Mesenchymal stem cell (in vitro differentiated cells and primary cell): ENCODE data around the gene IPPK.
A peak's percentile ranks its signal among the peaks of the same experiment; 100 is the strongest.

Source experiments
- DNase-seq: peaks from one replicate; pipeline ENCODE4 v3.0.0-alpha.2; 2013
- H2AFZ ChIP-seq: one replicate; pipeline ENCODE4 v1.6.1; 2013; ENCODE audit warnings: low read depth, mild to moderate bottlenecking, control low read depth, inconsistent platforms, low read length, moderate library complexity
- H2AK5ac ChIP-seq: 2 replicates; pipeline ENCODE4 v1.6.1; 2013; ENCODE audit warnings: low read length, moderate library complexity, mild to moderate bottlenecking, inconsistent platforms; ENCODE audit not compliant: severe bottlenecking
- H2BK120ac ChIP-seq: one replicate; pipeline ENCODE4 v1.6.1; 2013; ENCODE audit warnings: low read depth, mild to moderate bottlenecking, inconsistent platforms, low read length, moderate library complexity
- H2BK12ac ChIP-seq, 2 experiments: one replicate each; pipeline ENCODE4 v1.6.1; 2013; ENCODE audit warnings: inconsistent platforms in 2 of 2, low read length in 2 of 2, mild to moderate bottlenecking in 2 of 2, moderate library complexity in 2 of 2, control low read depth in 1 of 2
- H2BK15ac ChIP-seq: one replicate; pipeline ENCODE4 v1.6.1; 2013; ENCODE audit warnings: mild to moderate bottlenecking, low read depth, inconsistent platforms; ENCODE audit not compliant: poor library complexity, severe bottlenecking
- H2BK5ac ChIP-seq: 2 replicates; pipeline ENCODE4 v1.6.1; 2013; ENCODE audit warnings: low read depth, mild to moderate bottlenecking, low read length, control low read depth, inconsistent platforms; ENCODE audit not compliant: poor library complexity, severe bottlenecking
- H3K14ac ChIP-seq, 2 experiments: one replicate each; pipeline ENCODE4 v1.6.1; 2013; ENCODE audit warnings: inconsistent platforms in 2 of 2, low read length in 2 of 2, control low read depth in 1 of 2, mild to moderate bottlenecking in 1 of 2, moderate library complexity in 1 of 2
- H3K18ac ChIP-seq, 2 experiments: one replicate each; pipeline ENCODE4 v1.6.1; 2013; ENCODE audit warnings: inconsistent platforms in 2 of 2, low read length in 2 of 2, control low read depth in 1 of 2, low read depth in 1 of 2, mild to moderate bottlenecking in 1 of 2
- H3K23ac ChIP-seq, 2 experiments: one replicate each; pipeline ENCODE4 v1.6.1; 2013; ENCODE audit warnings: inconsistent platforms in 2 of 2, low read length in 2 of 2, mild to moderate bottlenecking in 2 of 2, moderate library complexity in 2 of 2, control low read depth in 1 of 2
- H3K27ac ChIP-seq: 2 replicates; pipeline ENCODE4 v1.5.1; 2013; ENCODE audit warnings: mild to moderate bottlenecking, moderate library complexity, low read length, control low read depth, inconsistent platforms; ENCODE audit not compliant: poor library complexity, severe bottlenecking
- H3K27me3 ChIP-seq, 2 experiments: 2 replicates each; pipeline versions ENCODE4 v1.6.1 to v1.7.0; 2013; ENCODE audit warnings: low read length in 2 of 2, mild to moderate bottlenecking in 2 of 2, moderate library complexity in 2 of 2, control low read depth in 1 of 2, inconsistent platforms in 1 of 2; ENCODE audit not compliant: control insufficient read depth in 1 of 2, insufficient read depth in 1 of 2
- H3K36me3 ChIP-seq, 2 experiments: 2 replicates each; pipeline versions ENCODE4 v1.6.1 to v1.7.0; 2013; ENCODE audit warnings: low read length in 2 of 2, control low read depth in 1 of 2, inconsistent platforms in 1 of 2, low read depth in 1 of 2, mild to moderate bottlenecking in 1 of 2; ENCODE audit not compliant: insufficient read depth in 2 of 2, control insufficient read depth in 1 of 2
- H3K4ac ChIP-seq, 2 experiments: one replicate each; pipeline ENCODE4 v1.6.1; 2013; ENCODE audit warnings: inconsistent platforms in 2 of 2, low read length in 2 of 2, mild to moderate bottlenecking in 2 of 2, moderate library complexity in 2 of 2, control low read depth in 1 of 2, low read depth in 1 of 2
- H3K4me1 ChIP-seq: 2 replicates; pipeline ENCODE4 v1.6.1; 2013; ENCODE audit warnings: low read depth, low read length, control low read depth; ENCODE audit not compliant: control insufficient read depth, insufficient read depth
- H3K4me2 ChIP-seq: 2 replicates; pipeline ENCODE4 v1.6.1; 2013; ENCODE audit warnings: low read length, mild to moderate bottlenecking, inconsistent platforms; ENCODE audit not compliant: poor library complexity, severe bottlenecking
- H3K4me3 ChIP-seq, 2 experiments: 2 replicates each; pipeline versions ENCODE4 v1.5.1 to v1.7.0; 2013; ENCODE audit warnings: low read length in 2 of 2, mild to moderate bottlenecking in 2 of 2, control low read depth in 1 of 2, low read depth in 1 of 2; ENCODE audit not compliant: insufficient read depth in 1 of 2
- H3K79me1 ChIP-seq: replicated peaks from 2 replicates; pipeline ENCODE4 v1.6.1; 2013; ENCODE audit warnings: mild to moderate bottlenecking, control low read depth, low read length, inconsistent platforms; ENCODE audit not compliant: poor library complexity, severe bottlenecking
- H3K9ac ChIP-seq: 2 replicates; pipeline ENCODE4 v1.7.0; 2013; ENCODE audit warnings: mild to moderate bottlenecking, low read length, moderate library complexity
- H3K9me3 ChIP-seq: 2 replicates; pipeline ENCODE4 v1.7.0; 2013; ENCODE audit warnings: mild to moderate bottlenecking, low read length; ENCODE audit not compliant: control insufficient read depth
- H4K8ac ChIP-seq: one replicate; pipeline ENCODE4 v1.6.1; 2013; ENCODE audit warnings: inconsistent platforms, mild to moderate bottlenecking, low read length, moderate library complexity
- H4K91ac ChIP-seq: one replicate; pipeline ENCODE4 v1.6.1; 2013; ENCODE audit warnings: mild to moderate bottlenecking, low read length, inconsistent platforms
- WGBS: methylation state at CpG from one replicate; pipeline ENCODE4 v1.1.7; 2013; ENCODE audit warnings: mixed read lengths; 5-methylcytosine and 5-hydroxymethylcytosine counted together

IPPK gene

DNA sequence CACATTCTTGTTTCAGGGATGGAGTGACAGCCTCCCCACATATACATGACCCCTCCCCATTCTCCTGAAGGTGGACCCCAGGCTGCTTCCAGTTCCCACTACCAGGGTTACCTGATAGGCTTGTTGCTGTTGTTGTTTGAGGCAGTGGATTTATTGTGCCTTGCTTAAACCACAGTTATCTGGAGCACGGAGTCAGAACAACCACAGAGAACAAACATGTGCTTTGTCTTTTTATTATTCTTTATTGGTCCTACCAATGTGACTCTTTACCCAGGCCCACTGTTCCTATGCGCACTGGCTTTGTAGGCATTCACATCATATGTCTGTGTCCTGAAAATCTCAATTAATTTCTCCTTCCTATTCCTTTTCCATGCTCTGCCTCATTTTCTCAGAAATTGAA, 41.2 kb upstream of the IPPK start:
- Histone ChIP-seq H3K4me1 (no peaks in the 10 kb centered on the region), H3K23ac (no peak overlapping the region), H3K79me1 (peaks cover 43% of the 10 kb centered on the region), H3K27me3 (no peaks in the 10 kb centered on the region), H3K9ac (no peak overlapping the region), H2BK12ac (no peak overlapping the region), H2AFZ (no peak overlapping the region), H3K14ac (no peak overlapping the region), H2BK15ac (no peak overlapping the region), H2AK5ac (no peak overlapping the region), H3K27ac (no peak overlapping the region), H3K4ac (no peak overlapping the region), H3K36me3 (peaks cover 57 to 60% of the 10 kb centered on the region in 2 experiments), H3K9me3 (no peaks in the 10 kb centered on the region), H3K18ac (no peak overlapping the region), H4K91ac (no peak overlapping the region), H3K4me2 (no peak overlapping the region), H4K8ac (no peak overlapping the region), H2BK5ac (no peak overlapping the region), H3K4me3 (no peak overlapping the region), H2BK120ac (no peak overlapping the region)
- DNase-seq: no peak
- 94% methylated on average over 2 of the region's 2 CpGs for WGBS

DNA sequence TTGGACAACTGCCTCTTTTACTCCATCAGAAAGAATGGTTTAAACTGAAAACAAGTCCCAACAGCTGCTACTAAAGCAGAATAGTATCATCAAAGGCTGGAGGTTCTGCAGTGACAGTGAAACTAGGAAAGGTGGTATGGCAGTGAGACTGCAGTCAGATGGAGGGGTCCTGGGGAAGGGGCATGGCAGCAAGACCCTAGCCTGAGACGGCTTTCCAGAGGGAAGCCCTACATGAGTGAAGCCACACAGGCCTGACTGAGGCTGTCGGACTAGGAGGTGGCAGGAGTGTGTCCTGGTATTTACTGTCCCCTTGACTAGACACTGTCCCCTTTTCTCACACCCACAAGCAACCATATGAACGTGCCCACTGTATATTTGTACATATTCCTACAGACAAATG, 40.4 kb upstream of the IPPK start:
- 100% methylated on average over 3 of the region's 3 CpGs for WGBS
- no peak overlapping the region for H2AK5ac ChIP-seq
- H2BK5ac ChIP-seq: no peak overlapping the region
- no peak overlapping the region for H2BK12ac ChIP-seq
- H3K14ac ChIP-seq: no peak overlapping the region
- no peaks in the 10 kb centered on the region for H3K27me3 ChIP-seq
- H3K4ac ChIP-seq: no peak overlapping the region
- H3K23ac ChIP-seq: no peak overlapping the region
- H2BK15ac ChIP-seq: no peak overlapping the region
- H4K8ac ChIP-seq: no peak overlapping the region
- no peak for DNase-seq
- no peak overlapping the region for H3K4me3 ChIP-seq
- no peak overlapping the region for H2BK120ac ChIP-seq
- no peak overlapping the region for H4K91ac ChIP-seq
- H3K9ac ChIP-seq: no peak overlapping the region
- no peak overlapping the region for H2AFZ ChIP-seq
- H3K9me3 ChIP-seq: no peaks in the 10 kb centered on the region
- no peak overlapping the region for H3K4me2 ChIP-seq
- H3K4me1 ChIP-seq: no peaks in the 10 kb centered on the region
- H3K36me3 ChIP-seq: peaks cover 49 to 59% of the 10 kb centered on the region in 2 experiments
- no peak overlapping the region for H3K27ac ChIP-seq
- H3K18ac ChIP-seq: no peak overlapping the region
- H3K79me1 ChIP-seq: peaks cover 38% of the 10 kb centered on the region

DNA sequence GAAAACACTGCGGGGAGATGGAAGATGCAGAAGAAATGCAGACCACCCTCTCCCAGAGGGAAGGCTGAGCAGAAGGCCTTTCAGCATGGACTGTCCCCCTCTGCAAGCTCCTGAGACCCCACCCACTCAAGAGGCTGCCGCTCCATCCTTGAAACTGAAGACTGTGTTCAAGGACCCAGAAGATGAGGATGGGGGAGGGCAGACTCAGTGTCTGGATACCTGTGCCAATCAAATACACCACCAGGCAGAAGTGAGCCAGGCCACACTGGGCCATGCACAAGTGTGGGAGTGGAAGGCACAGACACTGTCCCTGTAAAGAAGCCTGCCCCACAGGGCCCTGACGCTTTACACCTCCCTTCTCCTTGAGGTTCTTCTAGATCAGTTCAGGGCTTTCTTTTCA, 40.0 kb upstream of the IPPK start:
- no peak overlapping the region for H4K8ac ChIP-seq
- no peak overlapping the region for H2AK5ac ChIP-seq
- H2BK120ac ChIP-seq: no peak overlapping the region
- H3K36me3 ChIP-seq: peaks cover 45 to 54% of the 10 kb centered on the region in 2 experiments
- WGBS: 100% methylated on average over 3 of the region's 3 CpGs
- H3K9ac ChIP-seq: no peak overlapping the region
- H3K4me3 ChIP-seq: no peak overlapping the region
- H3K4me1 ChIP-seq: no peaks in the 10 kb centered on the region
- H3K27ac ChIP-seq: no peak overlapping the region
- H2BK5ac ChIP-seq: no peak overlapping the region
- DNase-seq: no peak
- H3K79me1 ChIP-seq: peaks cover 34% of the 10 kb centered on the region
- H3K27me3 ChIP-seq: no peaks in the 10 kb centered on the region
- no peak overlapping the region for H3K14ac ChIP-seq
- H3K18ac ChIP-seq: no peak overlapping the region
- H2AFZ ChIP-seq: no peak overlapping the region
- no peak overlapping the region for H3K23ac ChIP-seq
- H2BK12ac ChIP-seq: no peak overlapping the region
- H3K4me2 ChIP-seq: no peak overlapping the region
- H2BK15ac ChIP-seq: no peak overlapping the region
- H3K4ac ChIP-seq: no peak overlapping the region
- H3K9me3 ChIP-seq: no peaks in the 10 kb centered on the region
- peak overlapping the region; percentile 21 for H4K91ac ChIP-seq

DNA sequence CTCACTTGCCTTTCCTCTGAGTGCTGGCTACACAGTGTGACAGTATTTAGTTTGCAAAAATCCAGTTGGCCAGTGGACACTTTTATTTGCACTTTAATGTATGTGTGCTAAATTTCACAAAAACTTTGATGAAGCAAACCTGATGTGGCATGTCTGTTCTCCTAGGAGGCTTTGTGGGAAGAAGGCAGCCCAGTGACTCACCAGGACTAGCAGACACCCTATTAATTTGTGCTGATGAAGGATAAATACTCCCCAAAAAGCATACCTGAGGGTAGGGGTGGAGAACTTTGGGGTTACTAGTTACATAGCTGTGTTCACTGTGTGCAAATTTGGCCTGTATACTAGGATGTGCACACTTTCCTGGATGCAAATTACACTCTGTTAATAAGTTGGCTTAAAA, 39.3 kb upstream of the IPPK start:
- H2AFZ ChIP-seq: no peak overlapping the region
- H3K79me1 ChIP-seq: peaks cover 29% of the 10 kb centered on the region
- H2BK15ac ChIP-seq: no peak overlapping the region
- no peak overlapping the region for H2BK5ac ChIP-seq
- H3K18ac ChIP-seq: no peak overlapping the region
- H4K91ac ChIP-seq: no peak overlapping the region
- no peak overlapping the region for H2BK12ac ChIP-seq
- no peak overlapping the region for H3K4me2 ChIP-seq
- no peak overlapping the region for H3K14ac ChIP-seq
- DNase-seq: no peak
- H2AK5ac ChIP-seq: no peak overlapping the region
- H4K8ac ChIP-seq: no peak overlapping the region
- H3K27ac ChIP-seq: no peak overlapping the region
- H3K9me3 ChIP-seq: no peaks in the 10 kb centered on the region
- H3K4me3 ChIP-seq: no peak overlapping the region
- no peaks in the 10 kb centered on the region for H3K27me3 ChIP-seq
- peaks cover 38 to 47% of the 10 kb centered on the region in 2 experiments for H3K36me3 ChIP-seq
- H3K9ac ChIP-seq: no peak overlapping the region
- H3K4me1 ChIP-seq: no peaks in the 10 kb centered on the region
- no peak overlapping the region for H2BK120ac ChIP-seq
- H3K23ac ChIP-seq: no peak overlapping the region
- H3K4ac ChIP-seq: no peak overlapping the region
